GM23338 (cell line): Measurements from ENCODE around the gene ZNF286A. TPM values are rescaled to one million over a fixed set of nuclear protein-coding genes. Genes with fewer than 3 reads are reported as not detected.

Source experiments
- ATAC-seq: fragments of 200-7000 bp; cut with Tn5 transposase; 3 replicates; pipeline ENCODE4 v1.9.1; 2020
- DNase-seq: peaks from one replicate; pipeline ENCODE4 v3.0.0-alpha.2; 2015; ENCODE audit warnings: low spot score
- H2AFZ ChIP-seq: fragments of 200-600 bp; sonication (generic); 2 replicates; pipeline ENCODE4 v1.8.0; 2016; ENCODE audit warnings: antibody characterized with exemption, mild to moderate bottlenecking, moderate library complexity
- H3F3A ChIP-seq: fragments of 200-600 bp; sonication (generic); replicated peaks from 2 replicates; pipeline ENCODE4 v1.8.0; 2017; ENCODE audit warnings: antibody characterized with exemption, mixed run types, low read depth
- H3K27ac ChIP-seq: fragments of 200-600 bp; sonication (generic); 2 replicates; pipeline ENCODE4 v1.6.1; 2016; ENCODE audit warnings: low read depth
- H3K27me3 ChIP-seq: fragments of 200-600 bp; sonication (generic); 2 replicates; pipeline ENCODE4 v1.8.0; 2016; ENCODE audit warnings: mild to moderate bottlenecking, mixed run types, moderate library complexity; ENCODE audit not compliant: insufficient read depth
- H3K36me3 ChIP-seq: fragments of 200-600 bp; sonication (generic); 2 replicates; pipeline ENCODE4 v1.8.0; 2016; ENCODE audit warnings: mild to moderate bottlenecking; ENCODE audit not compliant: insufficient read depth
- H3K4me1 ChIP-seq: fragments of 200-600 bp; sonication (generic); 2 replicates; pipeline ENCODE4 v1.8.0; 2016; ENCODE audit warnings: mild to moderate bottlenecking, moderate library complexity; ENCODE audit not compliant: insufficient read depth
- H3K4me2 ChIP-seq: fragments of 200-600 bp; sonication (generic); 2 replicates; pipeline ENCODE4 v1.7.1; 2017; ENCODE audit warnings: mixed run types
- H3K4me3 ChIP-seq: fragments of 200-600 bp; sonication (generic); 2 replicates; pipeline ENCODE4 v1.6.1; 2016; ENCODE audit warnings: mixed run types
- H3K79me2 ChIP-seq: fragments of 200-600 bp; sonication (generic); replicated peaks from 2 replicates; pipeline ENCODE4 v1.8.0; 2017; ENCODE audit warnings: mild to moderate bottlenecking; ENCODE audit not compliant: insufficient read depth
- H3K9me2 ChIP-seq: fragments of 200-600 bp; sonication (generic); 2 replicates; pipeline ENCODE4 v1.8.0; 2017; ENCODE audit not compliant: insufficient read depth
- H4K20me1 ChIP-seq: fragments of 200-600 bp; sonication (generic); replicated peaks from 2 replicates; pipeline ENCODE4 v1.8.0; 2017; ENCODE audit warnings: mild to moderate bottlenecking; ENCODE audit not compliant: insufficient read depth
- H3K27ac Mint-ChIP-seq: 2 replicates; pipeline ENCODE4 v1.8.0; 2020; ENCODE audit warnings: inconsistent platforms, mild to moderate bottlenecking, moderate library complexity, mixed read lengths
- H3K27me3 Mint-ChIP-seq: 3 replicates; pipeline ENCODE4 v1.8.0; 2022; ENCODE audit warnings: low read depth, mild to moderate bottlenecking, moderate library complexity, mixed read lengths, inconsistent platforms; ENCODE audit not compliant: insufficient read depth, poor library complexity
- H3K36me3 Mint-ChIP-seq: 3 replicates; pipeline ENCODE4 v1.8.0; 2021; ENCODE audit warnings: low read depth, mild to moderate bottlenecking, inconsistent platforms, moderate library complexity, mixed read lengths
- H3K4me1 Mint-ChIP-seq: 3 replicates; pipeline ENCODE4 v1.8.0; 2020; ENCODE audit warnings: mild to moderate bottlenecking, inconsistent platforms, mixed read lengths
- H3K4me3 Mint-ChIP-seq: 3 replicates; pipeline ENCODE4 v1.8.0; 2021; ENCODE audit warnings: moderate library complexity, mild to moderate bottlenecking, inconsistent platforms, mixed read lengths
- H3K9me3 Mint-ChIP-seq: 3 replicates; pipeline ENCODE4 v1.8.0; 2020; ENCODE audit warnings: moderate library complexity, mild to moderate bottlenecking, inconsistent platforms, mixed read lengths
- ZNF462 ChIP-seq: fragments of 250-450 bp; sonication (Bioruptor Pico); IDR thresholded peaks from 2 replicates; pipeline ENCODE4 v1.5.0; 2020; ENCODE audit warnings: mild to moderate bottlenecking, moderate library complexity
- polyA plus RNA-seq: library from polyadenylated mRNA; unstranded; fragments of >200 nt; fragmentation: Nextera tagmentation; extraction: Ambion mirVana; gene quantifications from 2 replicates; pipeline ENCODE4 v1.2.1, GENCODE V29; 2016
- total RNA-seq: library from RNA; depleted of rRNA; stranded (reverse); fragments of >200 nt; shearing (Covaris generic); gene quantifications from 2 replicates; pipeline ENCODE4 v1.2.3, GENCODE V29; 2014

ZNF286A gene
- total and polyA plus RNA-seq, 2 experiments from 2014 or later = 44.8 to 93.4 TPM

- H3K4me1 Mint-ChIP-seq = peaks cover 34% of the 10 kb centered on the region
Measured at GRCh38 chr17:15651583-15652110, 47.9 kb upstream of the ZNF286A start.

More at GRCh38 chr17:15651583-15652110, 47.9 kb upstream of the ZNF286A start:
- peaks cover 16% of the 10 kb centered on the region for H3K27me3 Mint-ChIP-seq
- Histone ChIP-seq H3F3A (no peaks in the 10 kb centered on the region), H4K20me1 (0 out of 2 replicates have a peak, but pooled peaks cover 2% of the 10 kb centered on the region), H3K36me3 (no peaks in the 10 kb centered on the region), H3K4me2 (0 out of 2 replicates have a peak overlapping the region, but pooled peaks have one; percentile 14), H3K27ac (0 out of 2 replicates have a peak overlapping the region, but pooled peaks have one; percentile 72), H3K4me3 (no peak overlapping the region), H3K27me3 (no peaks in the 10 kb centered on the region), H3K9me2 (no peaks in the 10 kb centered on the region; the same call in 1 of the 2 replicates), H3K79me2 (no peaks in the 10 kb centered on the region), H3K4me1 (peaks cover 3% of the 10 kb centered on the region; the same call in 1 of the 2 replicates), H2AFZ (no peak overlapping the region)
- H3K27ac Mint-ChIP-seq = peak overlapping the region; percentile 82; the same call in 1 of the 2 replicates
- peaks cover 18% of the 10 kb centered on the region; the same call in 2 of the 3 replicates for H3K36me3 Mint-ChIP-seq
- peak; percentile 96 for ATAC-seq
- H3K9me3 Mint-ChIP-seq = no peaks in the 10 kb centered on the region
- H3K4me3 Mint-ChIP-seq = peak overlapping the region; percentile 14; the same call in 1 of the 3 replicates
- TF ChIP-seq ZNF462 (CRISPR knock-in tag) = no peak
- DNase-seq = peak; percentile 67
